ENCODE data around the gene CDS1. TPM values are rescaled to one million over a fixed set of nuclear protein-coding genes. Genes with fewer than 3 reads are reported as not detected.
A peak's percentile ranks its signal among the peaks of the same experiment; 100 is the strongest.

Gene CDS1
- total and polyA plus RNA-seq, 10 of the 15 experiments (the other 5 are each of a cell fraction or from before 2014, with no cell fraction given) = 0.03 TPM; not detected in 8

DNA sequence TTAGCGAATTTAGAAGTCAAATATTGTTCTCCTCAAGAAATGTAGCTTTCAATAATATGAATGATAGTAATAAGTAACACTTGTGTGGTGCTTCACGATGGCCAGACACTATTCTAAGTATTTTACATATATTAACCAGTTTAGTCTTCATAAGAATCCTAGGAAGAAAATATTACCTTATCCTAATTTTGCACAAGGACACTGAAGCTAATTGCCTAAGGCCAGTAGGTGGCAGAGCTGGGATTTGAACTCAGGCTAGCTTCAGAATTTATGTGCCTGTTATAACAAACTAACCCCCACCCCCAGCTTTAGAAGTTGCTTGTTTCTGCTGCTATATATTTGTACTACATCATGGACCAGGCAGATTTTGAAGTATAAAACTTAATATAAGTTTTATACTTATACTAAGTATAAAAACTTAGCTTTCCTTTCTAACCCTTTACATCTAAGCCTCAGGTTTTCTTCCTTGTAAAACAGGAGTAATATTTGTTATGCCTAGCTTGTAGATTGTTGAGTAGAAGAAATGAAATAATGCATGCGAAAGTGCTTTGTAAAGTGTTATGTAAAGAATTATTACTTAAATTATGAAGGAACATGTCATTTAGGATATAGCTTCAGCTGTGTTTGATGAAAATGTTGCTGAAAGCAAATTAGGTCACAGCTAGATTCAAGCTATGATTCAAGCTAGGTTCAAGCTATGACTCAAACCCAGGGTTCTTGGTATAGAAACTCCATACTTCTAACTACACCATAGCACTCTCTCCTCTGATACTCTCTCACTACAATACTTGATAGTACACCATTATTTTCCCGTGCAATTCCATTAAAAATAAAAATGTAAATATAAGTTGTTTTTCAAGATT lies 4.2 kb upstream of the CDS1 start:
- Histone ChIP-seq H3K79me2 (ENCODE audit: control insufficient read depth, insufficient read depth, low read length) (no peaks in the 10 kb centered on the region), H3K4me1 (ENCODE audit: control insufficient read depth, insufficient read depth, low read length) (no peaks in the 10 kb centered on the region), H4K20me1 (ENCODE audit: control insufficient read depth, insufficient read depth) (no peaks in the 10 kb centered on the region), H3K27ac (ENCODE audit: control insufficient read depth, insufficient read depth) (no peak overlapping the region), H3K4me2 (ENCODE audit: control insufficient read depth, insufficient read depth) (no peak overlapping the region), H3K4me3 (no peak overlapping the region), H3K9me3 (replicated peaks; ENCODE audit: control insufficient read depth, insufficient read depth, low read length) (no peaks in the 10 kb centered on the region; the same call in 2 of the 3 replicates), H3K36me3 (ENCODE audit: control insufficient read depth in 2 of 2, insufficient read depth in 2 of 2, low read length in 1 of 2) (no peaks in the 10 kb centered on the region), H2AFZ (ENCODE audit: control insufficient read depth, low read depth, low read length) (no peak overlapping the region), H3K9ac (ENCODE audit: control insufficient read depth, insufficient read depth, low read length) (no peak overlapping the region), H3K27me3 (replicated peaks in 1 of 2; ENCODE audit: control insufficient read depth in 2 of 2, insufficient read depth in 2 of 2, low read length in 1 of 2) (peaks cover 5 to 10% of the 10 kb centered on the region in 2 experiments)
- ChIA-PET POLR2A (no interaction called here), SMC1A (ENCODE audit: uncharacterized antibody, unreplicated experiment) (interaction anchor here (0.9 to 2.1 kb wide), 4 partner anchors 11 to 394 kb away, joined by 3 to 11 read pairs (median 4); no protein-coding TSS in a partner anchor), CTCF (interaction anchor here (0.7 to 2.4 kb wide), 10 partner anchors 9 to 866 kb away, joined by 3 to 7 read pairs (median 3); no protein-coding TSS in a partner anchor), RAD21 (ENCODE audit: unreplicated experiment) (interaction anchor here (0.8 kb wide), 1 partner anchor 392 kb away, joined by 5 read pairs; no protein-coding TSS in a partner anchor)
- WGBS (ENCODE audit: insufficient coverage, insufficient replicate concordance, low lambda C conversion rate, missing lambda C conversion rate) = 30% methylated on average over 4 of the region's 4 CpGs
- no peak for FAIRE-seq
- BruUV-seq (replicated peaks) = no TSS peak
- ATAC-seq = peak; percentile 27; the same call in 1 of the 3 replicates
- in situ Hi-C loops (cut with MboI) (no loop called here), intact Hi-C loops (cut with micrococcal nuclease; ENCODE audit: unreplicated experiment) (loop anchor here (5.0 kb wide), 1 partner anchor 394 kb away; no protein-coding TSS in a partner anchor)
- DNase-seq (ENCODE audit: low read depth, low spot score) = no peak
- peak; percentile 18; the same call in 1 of the 2 replicates for TF ChIP-seq RAD21 (IDR thresholded peaks at IDR 0.05; ENCODE audit: insufficient read depth, low read depth, low read length)
- no peak for TF ChIP-seq MEF2B (IDR thresholded peaks at IDR 0.05; ENCODE audit: partially characterized antibody, poor library complexity, severe bottlenecking)
- TF ChIP-seq, protein P1, sequence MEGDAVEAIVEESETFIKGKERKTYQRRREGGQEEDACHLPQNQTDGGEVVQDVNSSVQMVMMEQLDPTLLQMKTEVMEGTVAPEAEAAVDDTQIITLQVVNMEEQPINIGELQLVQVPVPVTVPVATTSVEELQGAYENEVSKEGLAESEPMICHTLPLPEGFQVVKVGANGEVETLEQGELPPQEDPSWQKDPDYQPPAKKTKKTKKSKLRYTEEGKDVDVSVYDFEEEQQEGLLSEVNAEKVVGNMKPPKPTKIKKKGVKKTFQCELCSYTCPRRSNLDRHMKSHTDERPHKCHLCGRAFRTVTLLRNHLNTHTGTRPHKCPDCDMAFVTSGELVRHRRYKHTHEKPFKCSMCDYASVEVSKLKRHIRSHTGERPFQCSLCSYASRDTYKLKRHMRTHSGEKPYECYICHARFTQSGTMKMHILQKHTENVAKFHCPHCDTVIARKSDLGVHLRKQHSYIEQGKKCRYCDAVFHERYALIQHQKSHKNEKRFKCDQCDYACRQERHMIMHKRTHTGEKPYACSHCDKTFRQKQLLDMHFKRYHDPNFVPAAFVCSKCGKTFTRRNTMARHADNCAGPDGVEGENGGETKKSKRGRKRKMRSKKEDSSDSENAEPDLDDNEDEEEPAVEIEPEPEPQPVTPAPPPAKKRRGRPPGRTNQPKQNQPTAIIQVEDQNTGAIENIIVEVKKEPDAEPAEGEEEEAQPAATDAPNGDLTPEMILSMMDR (IDR thresholded peaks at IDR 0.05 in 2 of 3, conservative IDR thresholded peaks at IDR 0.05 in 1 of 3; ENCODE audit: control insufficient read depth in 2 of 3, extremely low read depth in 1 of 3, insufficient read depth in 1 of 3, low read depth in 3 of 3, low read length in 3 of 3) = peak; percentile 38 to 40 (median 39)
